Measurements from ENCODE around the gene TAPBP. TPM values are rescaled to one million over a fixed set of nuclear protein-coding genes. Genes with fewer than 3 reads are reported as not detected.
A peak's percentile ranks its signal among the peaks of the same experiment; 100 is the strongest.

TAPBP gene
- total and polyA plus RNA-seq, 9 of the 15 experiments (the other 6 are each of a cell fraction or from before 2014, with no cell fraction given), result 5.6 to 74.0 (median 22.3) TPM

- TF ChIP-seq, protein P1, sequence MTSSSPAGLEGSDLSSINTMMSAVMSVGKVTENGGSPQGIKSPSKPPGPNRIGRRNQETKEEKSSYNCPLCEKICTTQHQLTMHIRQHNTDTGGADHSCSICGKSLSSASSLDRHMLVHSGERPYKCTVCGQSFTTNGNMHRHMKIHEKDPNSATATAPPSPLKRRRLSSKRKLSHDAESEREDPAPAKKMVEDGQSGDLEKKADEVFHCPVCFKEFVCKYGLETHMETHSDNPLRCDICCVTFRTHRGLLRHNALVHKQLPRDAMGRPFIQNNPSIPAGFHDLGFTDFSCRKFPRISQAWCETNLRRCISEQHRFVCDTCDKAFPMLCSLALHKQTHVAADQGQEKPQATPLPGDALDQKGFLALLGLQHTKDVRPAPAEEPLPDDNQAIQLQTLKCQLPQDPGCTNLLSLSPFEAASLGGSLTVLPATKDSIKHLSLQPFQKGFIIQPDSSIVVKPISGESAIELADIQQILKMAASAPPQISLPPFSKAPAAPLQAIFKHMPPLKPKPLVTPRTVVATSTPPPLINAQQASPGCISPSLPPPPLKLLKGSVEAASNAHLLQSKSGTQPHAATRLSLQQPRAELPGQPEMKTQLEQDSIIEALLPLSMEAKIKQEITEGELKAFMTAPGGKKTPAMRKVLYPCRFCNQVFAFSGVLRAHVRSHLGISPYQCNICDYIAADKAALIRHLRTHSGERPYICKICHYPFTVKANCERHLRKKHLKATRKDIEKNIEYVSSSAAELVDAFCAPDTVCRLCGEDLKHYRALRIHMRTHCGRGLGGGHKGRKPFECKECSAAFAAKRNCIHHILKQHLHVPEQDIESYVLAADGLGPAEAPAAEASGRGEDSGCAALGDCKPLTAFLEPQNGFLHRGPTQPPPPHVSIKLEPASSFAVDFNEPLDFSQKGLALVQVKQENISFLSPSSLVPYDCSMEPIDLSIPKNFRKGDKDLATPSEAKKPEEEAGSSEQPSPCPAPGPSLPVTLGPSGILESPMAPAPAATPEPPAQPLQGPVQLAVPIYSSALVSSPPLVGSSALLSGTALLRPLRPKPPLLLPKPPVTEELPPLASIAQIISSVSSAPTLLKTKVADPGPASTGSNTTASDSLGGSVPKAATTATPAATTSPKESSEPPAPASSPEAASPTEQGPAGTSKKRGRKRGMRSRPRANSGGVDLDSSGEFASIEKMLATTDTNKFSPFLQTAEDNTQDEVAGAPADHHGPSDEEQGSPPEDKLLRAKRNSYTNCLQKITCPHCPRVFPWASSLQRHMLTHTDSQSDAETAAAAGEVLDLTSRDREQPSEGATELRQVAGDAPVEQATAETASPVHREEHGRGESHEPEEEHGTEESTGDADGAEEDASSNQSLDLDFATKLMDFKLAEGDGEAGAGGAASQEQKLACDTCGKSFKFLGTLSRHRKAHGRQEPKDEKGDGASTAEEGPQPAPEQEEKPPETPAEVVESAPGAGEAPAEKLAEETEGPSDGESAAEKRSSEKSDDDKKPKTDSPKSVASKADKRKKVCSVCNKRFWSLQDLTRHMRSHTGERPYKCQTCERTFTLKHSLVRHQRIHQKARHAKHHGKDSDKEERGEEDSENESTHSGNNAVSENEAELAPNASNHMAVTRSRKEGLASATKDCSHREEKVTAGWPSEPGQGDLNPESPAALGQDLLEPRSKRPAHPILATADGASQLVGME (CRISPR knock-in tag; IDR thresholded peaks at IDR 0.05), result no peak
- 0 out of 4 replicates have a peak, but pooled peaks of 1 of the 2 experiments have one; percentile 37 for TF ChIP-seq KDM4B (IDR thresholded peaks at IDR 0.05; ENCODE audit: borderline replicate concordance in 2 of 2, low read depth in 1 of 2)
- TF ChIP-seq SMAD3 (CRISPR knock-in tag; conservative IDR thresholded peaks at IDR 0.05), result no peak
- TF ChIP-seq ZNF224 (CRISPR knock-in tag; IDR thresholded peaks at IDR 0.05), result no peak
- TF ChIP-seq NCOR1 (IDR thresholded peaks at IDR 0.05), result peak; percentile 67
- TF ChIP-seq OTX1 (CRISPR knock-in tag; IDR thresholded peaks at IDR 0.05), result no peak
- TF ChIP-seq ATF7 (IDR thresholded peaks at IDR 0.05), result peak; percentile 81
- TF ChIP-seq, protein P2, sequence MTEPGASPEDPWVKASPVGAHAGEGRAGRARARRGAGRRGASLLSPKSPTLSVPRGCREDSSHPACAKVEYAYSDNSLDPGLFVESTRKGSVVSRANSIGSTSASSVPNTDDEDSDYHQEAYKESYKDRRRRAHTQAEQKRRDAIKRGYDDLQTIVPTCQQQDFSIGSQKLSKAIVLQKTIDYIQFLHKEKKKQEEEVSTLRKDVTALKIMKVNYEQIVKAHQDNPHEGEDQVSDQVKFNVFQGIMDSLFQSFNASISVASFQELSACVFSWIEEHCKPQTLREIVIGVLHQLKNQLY (CRISPR knock-in tag; conservative IDR thresholded peaks at IDR 0.05), result 0 out of 4 replicates have a peak, but pooled peaks of 1 of the 2 experiments have one; percentile 84
- no peak for TF ChIP-seq MCM3 (IDR thresholded peaks at IDR 0.05)
- no peak; the same call in 1 of the 2 replicates for TF ChIP-seq RB1 (IDR thresholded peaks at IDR 0.05; ENCODE audit: low read depth)
- TF ChIP-seq NFATC3 (IDR thresholded peaks at IDR 0.05), result no peak
- no peak for TF ChIP-seq PTRF (tag; IDR thresholded peaks at IDR 0.05)
- TF ChIP-seq EGR1 (conservative IDR thresholded peaks at IDR 0.05), result 0 out of 2 replicates have a peak, but pooled peaks have one; percentile 5
- peak; percentile 61; the same call in 1 of the 2 replicates for TF ChIP-seq SMAD4 (CRISPR knock-in tag; conservative IDR thresholded peaks at IDR 0.05)
- TF ChIP-seq NR3C1 (CRISPR knock-in tag; IDR thresholded peaks at IDR 0.05), result no peak
- TF ChIP-seq KAT8 (IDR thresholded peaks at IDR 0.05; ENCODE audit: low read depth), result no peak
- TF ChIP-seq CBX5 (IDR thresholded peaks at IDR 0.05; ENCODE audit: borderline replicate concordance, low read depth), result no peak
- no peak for TF ChIP-seq HNRNPK (IDR thresholded peaks at IDR 0.05; ENCODE audit: low read depth, low read length, poor library complexity, severe bottlenecking)
Measured at GRCh38 chr6:33344701-33345697, 31.1 kb upstream of the TAPBP start (continued).

All from K562 (cell line).